Inflammatory macrophage treated with lipopolysaccharide for 1 hour (primary cell): ENCODE data around the gene HDAC2.
A peak's percentile ranks its signal among the peaks of the same experiment; 100 is the strongest.
"Not testable (repeated sequence)": the region's sequence is repeated elsewhere in the genome, so short reads cannot be mapped to it uniquely, and the experiment has no call there.

ENCODE experiments used
- DNase-seq, 2 donors: peaks; one replicate each; pipeline ENCODE4 v3.0.0-alpha.2; 2020 to 2022

Gene HDAC2

DNA sequence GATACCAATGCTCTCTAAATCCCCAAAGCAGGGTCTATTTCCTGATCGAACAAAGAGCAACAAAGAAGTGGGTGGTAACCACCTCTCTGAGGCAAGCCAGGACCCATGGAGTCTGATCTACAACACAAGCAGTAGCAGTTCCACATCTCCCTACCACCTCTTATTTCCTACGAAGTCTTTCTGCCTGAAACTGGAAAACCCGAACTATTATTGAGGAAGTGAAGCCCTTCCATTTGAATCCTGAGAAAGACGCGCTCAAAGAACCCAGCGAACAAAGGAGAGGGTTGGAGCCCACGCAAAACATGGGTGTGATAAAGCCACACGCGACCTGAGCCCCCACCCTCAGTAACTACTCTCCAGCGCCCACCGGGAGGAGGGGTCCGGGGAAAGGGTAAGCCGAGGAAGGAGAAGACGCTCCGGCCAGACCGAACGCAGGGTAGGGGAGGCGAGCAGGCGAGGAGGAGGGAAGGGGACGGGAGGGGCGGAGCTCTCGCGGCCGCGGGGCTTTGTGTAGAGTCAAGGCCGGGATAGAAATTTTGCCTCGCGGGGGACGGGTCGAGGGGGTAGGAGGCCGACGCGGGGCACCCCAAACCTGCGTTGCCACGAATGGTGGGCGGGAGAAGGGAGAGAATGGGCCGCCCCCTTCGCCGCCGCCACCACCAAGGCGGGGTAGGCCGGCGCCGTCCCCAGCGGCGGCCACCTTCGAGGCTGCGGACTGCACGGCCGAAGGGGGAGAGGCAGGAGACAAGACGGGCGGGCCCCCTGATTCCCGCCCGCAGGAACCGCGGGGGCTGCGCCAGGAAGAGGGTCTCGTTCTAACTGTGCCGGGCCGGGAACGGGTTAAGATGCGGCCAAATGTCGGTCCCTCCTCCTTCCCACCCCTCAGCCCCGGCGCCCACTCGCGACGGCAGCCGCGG, 802 bp downstream of the HDAC2 start:
- peak; percentile 70 to 84 for DNase-seq

DNA sequence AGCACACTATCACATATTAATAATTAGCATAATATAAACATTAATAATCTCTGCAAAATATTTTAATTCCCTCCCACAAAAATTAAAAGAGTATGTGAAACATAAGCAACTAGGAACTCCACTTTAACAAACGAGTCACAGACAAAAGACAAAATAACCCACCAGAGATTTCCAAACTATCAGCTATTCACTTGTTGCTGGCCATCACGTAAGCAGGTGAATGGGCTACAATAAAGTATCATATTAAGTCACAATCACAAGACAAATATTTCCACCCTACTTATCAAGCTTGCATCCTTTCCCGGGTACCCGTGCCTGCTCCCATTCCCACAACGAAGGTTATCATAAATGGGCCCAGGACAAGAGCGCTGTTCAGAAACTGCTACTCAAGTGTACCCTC, 2.5 kb downstream of the HDAC2 start:
- DNase-seq, result no peak

DNA sequence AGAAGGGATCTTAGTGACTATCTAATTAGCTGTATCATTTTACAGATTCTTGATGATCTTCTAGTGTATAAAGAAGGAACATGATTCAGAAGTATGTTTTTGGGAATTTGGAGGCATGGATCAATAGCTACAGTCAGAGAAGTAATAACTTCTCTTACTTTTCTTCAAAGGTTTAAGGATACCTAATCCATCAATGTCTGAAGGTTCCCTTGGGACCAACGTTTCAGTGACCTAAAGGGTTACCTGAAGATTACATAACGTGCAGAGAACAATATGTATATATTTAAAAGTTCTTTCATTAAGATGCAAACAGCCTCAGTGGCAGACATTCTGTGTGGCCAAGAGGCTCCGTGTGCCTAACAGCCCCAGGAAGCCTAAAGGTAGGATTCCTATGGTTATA, 3.2 kb downstream of the HDAC2 start:
- no peak for DNase-seq

DNA sequence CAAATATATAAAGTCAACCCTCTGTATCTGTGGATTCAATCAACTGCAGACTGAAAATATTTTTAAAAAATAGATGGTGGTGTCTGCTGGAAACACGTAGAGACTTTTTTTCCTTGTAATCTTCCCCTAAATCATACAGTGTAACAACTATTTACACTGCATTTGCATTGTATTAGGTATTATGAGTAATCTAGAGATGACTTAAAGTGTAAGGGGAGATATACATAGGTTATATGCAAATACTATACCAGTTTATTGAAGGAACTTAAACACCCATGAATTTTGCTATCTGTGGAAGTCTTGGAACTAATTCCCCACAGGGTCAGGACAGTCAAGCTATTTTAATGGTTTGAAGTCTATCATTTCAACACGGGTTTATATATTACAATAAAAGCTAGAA, 10.2 kb downstream of the HDAC2 start:
- DNase-seq, result no peak

DNA sequence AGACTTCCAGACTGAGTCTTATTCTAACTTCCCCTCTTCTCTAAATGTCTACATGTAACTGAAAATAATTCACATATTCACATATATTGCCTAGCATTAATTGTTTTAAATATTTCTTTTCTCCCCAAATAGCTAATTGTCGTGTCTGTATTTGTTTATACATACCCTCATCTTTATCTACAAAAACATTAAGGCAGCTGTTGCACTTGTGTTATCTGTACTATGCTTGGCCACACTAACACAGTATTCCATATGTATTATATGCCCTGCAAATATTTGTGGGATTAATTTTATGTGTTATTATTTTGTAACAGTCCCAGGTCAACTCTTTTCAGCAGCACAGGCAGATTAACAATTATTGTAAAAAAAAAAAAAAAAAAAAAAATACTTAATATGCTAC, 11.7 kb downstream of the HDAC2 start:
- DNase-seq, result no peak

DNA sequence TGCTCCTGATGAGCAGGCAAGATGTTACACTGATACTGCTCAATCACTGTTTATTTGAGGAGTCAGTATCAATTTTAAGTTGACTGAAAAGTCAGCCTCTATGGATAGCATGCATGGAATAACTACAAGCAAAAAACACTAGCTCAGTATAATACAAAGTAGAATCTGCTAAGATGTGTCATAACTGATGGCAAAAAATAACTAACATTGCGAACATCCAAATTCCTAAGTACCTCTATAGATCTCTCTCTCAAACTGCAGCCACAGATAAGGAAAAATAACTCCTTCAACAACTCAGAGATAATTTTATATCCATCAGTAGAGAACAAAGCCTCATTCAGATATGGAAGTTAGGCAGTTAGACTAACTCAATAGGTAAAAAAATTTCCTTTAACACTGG, 16.3 kb downstream of the HDAC2 start:
- DNase-seq, result no peak

DNA sequence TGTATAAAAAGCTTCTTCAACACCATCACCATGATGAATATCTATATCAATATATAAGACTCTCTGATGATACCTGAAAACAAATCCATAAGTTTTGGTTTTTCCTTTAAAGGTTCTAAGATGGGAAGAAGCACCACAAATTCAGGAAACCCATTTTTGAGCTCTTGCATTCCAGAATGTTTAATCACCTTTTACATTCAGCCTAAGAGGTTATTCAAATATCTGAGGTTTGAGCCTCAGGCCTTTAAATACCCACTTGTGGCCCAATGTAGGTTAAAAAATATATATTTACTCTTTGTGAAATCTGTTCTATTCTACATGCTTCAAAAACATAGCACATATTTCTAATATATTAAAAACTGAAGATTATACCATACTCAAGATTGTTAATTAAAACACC, 17.6 kb downstream of the HDAC2 start:
- DNase-seq, result no peak

DNA sequence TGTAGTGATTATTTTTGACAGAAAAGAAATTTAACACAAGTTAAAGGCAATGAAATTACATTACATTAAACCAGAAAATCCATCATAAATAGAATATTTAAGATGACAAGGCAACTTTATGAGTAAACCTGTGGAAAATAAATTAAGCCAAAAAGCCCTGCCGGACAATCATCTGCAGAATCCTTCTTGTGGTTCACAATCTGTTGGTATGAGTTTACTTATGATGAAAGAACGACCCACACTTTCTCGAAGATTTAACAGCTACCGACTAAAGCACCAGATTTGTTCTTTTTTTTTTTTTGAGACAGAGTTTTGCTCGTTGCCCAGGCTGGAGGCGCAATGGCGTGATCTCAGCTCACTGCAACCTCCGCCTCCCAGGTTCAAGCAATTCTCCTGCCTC, 21.4 kb downstream of the HDAC2 start:
- DNase-seq, result no peak

DNA sequence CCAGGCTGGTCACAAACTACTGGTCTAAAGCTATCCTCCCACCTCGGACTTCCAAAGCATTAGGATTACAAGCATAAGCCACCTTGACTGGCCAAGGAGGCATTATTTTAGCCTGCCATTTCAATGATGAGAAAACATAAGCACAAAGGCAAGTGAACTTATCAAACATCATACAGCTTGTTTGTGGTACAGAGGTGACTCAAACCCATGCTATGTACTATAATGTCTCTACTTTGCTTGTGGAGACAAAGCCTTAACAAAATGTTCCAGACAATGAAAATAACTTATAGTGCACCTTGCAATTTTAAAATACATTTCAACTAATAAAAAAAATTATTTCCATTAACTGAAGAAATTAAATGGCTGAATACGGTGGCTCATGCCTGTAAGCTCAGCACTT, 26.2 kb downstream of the HDAC2 start:
- DNase-seq, result no peak

DNA sequence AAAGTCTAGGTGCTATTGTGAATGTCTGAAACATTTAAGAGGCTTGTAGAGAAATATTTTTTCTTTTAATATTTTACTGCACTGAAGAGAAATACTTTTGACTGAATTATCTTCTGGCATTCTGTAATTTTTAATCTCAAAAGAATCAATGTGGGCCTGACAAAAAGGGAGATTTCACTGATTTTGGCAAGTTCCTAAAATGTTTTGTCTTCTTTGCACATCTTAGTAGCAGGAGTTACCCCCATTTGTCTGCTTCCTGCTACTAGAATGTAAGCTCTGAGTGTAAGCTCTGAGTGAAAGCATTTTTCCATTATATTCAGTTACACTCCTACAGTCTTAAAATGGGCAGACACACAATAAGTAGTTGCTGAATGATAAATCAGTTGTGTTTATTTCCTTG, 31.1 kb downstream of the HDAC2 start:
- DNase-seq, result no peak

DNA sequence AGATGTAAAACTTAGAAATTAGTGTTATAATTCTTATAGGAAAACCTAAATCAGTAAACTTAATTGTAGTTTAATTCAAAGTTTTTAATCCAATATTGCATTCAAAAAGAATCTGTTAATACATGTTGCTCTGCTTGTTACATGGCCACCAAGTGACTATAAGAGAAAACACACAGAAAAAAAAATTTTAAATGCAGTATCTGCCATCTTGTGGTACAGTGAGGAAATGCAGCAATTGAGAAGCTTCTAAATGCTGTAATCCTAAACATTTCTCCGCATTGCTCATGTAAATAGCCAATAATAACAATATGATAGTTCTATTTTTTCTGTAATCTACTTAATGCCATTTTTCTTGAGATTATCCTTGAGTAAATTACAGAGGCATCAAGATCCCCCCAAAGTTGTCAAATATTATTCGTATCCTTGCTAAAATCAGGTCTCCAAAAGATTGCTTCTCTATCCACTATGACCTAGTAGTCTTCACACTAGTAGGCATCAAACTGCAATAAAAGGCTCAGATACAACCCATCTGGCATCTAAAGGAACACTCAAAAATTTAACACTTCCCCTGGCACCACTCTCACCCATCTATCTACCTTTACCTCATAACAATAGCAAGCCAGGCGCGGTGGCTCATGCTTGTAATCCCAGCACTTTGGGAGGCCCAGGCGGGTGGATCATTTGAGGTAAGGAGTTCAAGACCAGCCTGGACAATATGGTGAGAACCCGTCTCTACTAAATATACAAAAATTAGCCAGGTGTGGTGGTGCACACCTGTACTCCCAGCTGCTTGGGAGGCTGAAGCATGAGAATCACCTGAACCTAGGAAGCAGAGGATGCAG, 34.6 kb downstream of the HDAC2 start:
- DNase-seq, result peak; percentile 48 to 88

DNA sequence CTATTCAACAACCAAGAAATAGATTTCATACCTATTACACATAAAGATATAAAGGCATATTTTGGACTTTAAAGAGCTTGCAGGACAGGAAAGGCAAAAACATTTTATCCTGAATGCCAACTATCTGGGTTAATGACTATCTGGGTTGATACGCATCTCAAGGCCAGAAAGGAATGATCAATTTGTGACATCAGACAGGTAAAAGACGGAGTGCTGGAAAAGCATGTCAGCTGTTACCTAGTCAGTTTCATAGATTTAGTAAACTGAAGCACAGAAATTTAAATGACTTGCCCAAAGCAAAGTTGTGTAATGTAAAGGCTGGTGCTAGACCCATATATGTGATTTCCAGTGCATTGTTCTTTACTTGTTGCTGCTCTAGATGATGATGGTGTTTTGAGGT, 36.8 kb downstream of the HDAC2 start:
- DNase-seq, result no peak

DNA sequence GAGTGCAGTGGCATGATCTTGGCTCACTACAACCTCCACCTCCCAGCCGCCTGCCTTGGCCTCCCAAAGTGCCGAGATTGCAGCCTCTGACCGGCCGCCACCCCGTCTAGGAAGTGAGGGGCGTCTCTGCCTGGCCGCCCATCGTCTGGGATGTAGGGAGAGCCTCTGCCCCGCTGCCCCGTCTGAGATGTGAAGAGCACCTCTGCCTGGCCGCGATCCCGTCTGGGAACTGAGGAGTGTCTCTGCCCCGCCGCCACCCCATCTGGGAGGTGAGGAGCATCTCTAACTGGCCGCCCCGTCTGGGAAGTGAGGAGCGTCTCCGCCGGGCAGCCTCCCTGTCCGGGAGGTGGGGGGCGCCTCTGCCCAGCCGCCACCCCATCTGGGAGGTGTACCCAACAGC, 39.0 kb downstream of the HDAC2 start:
- DNase-seq, result not testable (repeated sequence)

DNA sequence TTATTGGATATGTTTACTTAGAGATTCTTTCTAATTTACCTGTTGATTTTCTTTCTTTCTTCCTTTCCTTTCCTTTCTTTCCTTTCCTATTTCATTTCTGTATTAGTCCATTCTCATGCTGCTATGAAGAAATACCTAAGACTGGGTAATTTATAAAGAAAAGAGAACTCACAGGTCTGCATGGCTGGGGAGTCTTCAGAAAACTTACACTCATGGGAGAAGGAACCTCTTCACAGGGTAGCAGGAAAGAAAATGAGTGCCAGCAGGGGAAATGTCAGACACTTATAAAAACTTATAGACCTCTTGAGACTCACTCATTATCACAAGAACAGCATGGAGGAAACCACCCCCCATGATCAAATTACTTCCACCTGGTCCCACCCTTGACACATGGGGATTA, 40.8 kb downstream of the HDAC2 start:
- DNase-seq, result no peak

DNA sequence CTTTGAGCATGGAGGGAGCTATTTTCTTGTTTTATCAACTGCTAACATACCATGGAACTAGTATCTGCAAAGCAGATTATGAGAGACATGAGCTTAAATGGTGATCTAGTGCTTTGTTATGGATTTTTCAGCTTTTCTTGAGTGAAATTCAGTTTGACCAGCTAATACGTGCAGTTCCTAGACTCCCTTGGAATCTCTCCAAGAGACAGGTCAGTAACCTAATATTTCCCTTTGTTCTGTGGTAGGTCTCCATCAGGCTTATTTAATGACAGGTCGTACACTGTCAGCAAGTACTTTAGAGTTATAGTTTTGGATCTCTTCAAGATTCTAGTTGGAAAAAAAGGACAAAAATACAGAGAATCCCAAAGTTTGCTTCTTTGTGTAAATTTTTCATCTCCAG, 43.9 kb downstream of the HDAC2 start:
- no peak for DNase-seq

DNA sequence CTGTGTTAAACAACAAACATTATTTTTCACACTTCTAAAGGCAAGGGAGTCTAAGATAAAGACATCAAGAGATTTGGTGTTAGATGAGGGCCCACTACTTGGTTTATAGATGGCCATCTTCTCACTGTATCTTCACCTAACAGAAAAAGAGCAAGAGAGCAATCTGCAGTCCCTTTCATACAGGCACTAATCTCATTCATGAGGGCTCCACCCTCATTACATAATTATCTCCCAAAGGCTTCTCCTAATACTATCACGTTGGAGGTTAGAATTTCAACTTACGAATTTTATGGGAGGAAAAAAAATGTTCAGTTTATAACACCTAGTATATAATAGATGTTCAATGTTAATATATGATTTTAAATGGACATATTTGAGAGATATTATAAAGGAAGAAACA, 45.6 kb downstream of the HDAC2 start:
- DNase-seq, result no peak

DNA sequence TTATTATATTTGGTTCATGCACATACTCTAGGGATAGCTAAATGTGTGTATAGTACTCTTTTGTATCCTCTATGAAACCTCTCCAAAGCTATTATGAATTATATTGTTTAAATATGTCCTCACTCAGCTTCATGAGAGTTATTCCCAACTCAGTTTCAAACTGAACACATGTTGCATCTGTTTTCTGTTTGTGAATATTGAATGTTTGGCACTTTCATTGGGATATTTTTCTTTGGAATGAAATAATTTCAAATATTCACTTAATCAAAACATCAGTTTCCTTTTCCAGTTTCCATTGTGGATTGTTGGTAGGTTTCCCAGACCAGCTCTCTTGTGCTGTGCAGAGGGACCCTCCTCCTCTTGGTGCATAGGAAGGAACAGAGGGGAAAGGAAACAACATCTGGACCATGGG, 46.6 kb downstream of the HDAC2 start:
- DNase-seq, result no peak

DNA sequence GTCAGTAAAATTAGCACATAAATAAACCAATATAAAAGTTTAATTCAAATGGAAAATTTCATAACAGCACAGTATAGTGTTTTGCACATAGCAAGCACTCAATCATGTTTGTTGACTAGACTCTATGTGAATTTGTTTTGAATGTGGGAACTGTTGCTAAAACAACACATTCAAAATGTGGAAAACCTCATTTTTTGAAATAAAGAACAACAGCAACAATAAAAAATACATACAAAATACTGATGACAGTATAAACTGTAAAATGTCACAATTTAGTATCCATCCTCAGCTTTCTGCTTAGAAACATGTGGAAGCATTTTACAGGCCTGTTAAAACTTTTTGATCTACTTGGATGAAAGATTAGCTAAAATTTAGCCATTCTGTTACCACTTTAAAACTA, 47.4 kb downstream of the HDAC2 start:
- DNase-seq, result no peak

DNA sequence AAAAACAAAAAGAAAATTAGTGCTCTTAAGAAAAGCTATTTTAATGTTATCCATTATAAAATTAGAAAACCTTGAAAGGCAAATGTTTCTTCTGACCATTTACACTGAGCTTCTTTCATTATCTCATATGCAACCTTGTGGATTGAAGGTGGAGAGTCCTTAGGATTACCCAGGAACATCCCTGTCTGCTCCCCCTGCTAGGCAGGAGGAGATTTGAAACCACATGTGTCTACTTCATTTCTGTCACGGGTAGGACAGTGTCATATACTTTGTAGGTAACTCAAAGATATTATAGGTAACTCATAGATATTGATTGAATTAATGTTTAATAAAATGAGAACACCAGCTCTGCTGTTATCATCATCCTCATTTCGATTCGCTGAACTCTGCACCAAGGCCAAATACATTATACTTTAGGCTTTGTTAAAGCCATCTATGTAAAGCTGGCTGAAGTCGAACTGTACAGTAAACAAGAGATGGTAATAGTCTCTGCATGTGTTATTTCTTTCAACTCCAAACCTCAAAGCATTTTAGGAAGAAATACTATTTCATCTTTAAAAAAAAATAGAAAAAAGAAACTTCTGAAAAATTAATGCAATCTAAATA, 49.5 kb downstream of the HDAC2 start:
- DNase-seq, result no peak

DNA sequence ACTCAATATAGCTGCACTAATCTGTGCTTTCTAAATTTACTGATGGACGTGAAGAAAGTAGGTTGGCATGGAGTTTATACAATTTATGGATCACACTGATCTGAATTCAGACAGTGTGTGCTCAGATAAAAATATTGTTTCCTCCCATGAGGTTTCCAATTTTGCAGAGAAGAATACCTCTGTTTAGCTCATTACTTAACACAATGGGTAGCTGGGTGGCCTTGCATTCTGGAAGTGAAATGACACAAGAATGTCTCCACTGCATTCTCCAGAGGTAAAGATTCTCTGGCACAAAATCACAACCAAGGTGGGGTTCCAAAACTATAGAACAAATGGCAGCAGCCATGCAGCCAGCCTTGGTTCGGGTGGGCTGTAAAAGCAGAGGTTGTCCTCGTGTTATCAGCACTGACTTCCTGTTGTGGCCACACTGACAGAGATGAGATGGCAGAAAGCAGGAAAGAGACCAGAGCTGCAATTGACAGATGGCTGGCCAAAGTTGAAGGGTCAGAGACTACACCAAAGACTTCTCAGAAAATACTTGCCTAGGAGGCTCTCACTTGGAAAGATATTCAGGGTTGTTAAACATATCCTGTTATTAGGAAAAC, 50.2 kb downstream of the HDAC2 start:
- no peak for DNase-seq

DNA sequence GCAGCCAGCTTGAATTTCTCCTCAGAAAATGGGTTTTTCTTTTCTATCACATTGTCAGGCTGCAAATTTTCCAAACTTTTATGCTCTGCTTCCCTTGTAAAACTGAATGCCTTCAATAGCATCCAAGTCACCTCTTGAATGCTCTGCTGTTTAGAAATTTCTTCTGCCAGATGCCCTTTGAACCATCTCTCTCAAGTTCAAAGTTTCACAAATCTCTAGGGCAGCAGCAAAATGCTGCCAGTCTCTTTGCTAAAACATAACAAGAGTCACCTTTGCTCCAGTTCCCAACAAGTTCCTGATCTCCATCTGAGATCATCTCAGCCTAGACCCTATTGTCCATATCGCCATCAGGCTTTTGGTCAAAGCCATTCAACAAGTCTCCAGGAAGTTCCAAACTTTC, 60.7 kb downstream of the HDAC2 start:
- not testable (repeated sequence) for DNase-seq

DNA sequence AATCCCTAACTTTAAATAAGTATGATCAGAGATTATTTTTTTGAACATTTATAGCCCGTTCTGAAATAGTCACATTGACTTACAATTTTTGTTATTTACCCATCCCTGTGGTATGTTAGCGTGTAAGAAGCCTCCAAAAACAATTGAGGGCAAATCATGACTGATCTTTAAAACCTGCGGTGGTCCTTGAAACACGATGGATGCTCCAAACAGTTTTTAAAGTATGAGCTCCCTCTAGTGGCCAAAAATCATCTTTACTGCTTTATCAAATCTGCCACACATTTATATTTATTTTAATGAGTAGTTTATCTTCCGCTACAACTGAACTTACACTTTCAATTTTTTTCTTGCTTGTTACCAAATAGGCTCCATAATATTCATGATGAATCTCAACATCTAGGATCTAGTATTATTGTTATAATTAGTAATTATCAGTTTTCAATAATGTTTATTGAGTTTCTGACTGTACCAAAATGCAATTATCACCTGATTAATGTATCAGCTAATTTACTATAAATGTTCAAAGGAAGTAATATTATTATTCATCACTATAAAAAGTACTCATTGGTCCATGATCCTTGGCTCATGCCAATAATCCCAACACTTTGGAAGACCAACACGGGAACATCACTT, 61.6 kb downstream of the HDAC2 start:
- DNase-seq, result peak; percentile 35 to 92

DNA sequence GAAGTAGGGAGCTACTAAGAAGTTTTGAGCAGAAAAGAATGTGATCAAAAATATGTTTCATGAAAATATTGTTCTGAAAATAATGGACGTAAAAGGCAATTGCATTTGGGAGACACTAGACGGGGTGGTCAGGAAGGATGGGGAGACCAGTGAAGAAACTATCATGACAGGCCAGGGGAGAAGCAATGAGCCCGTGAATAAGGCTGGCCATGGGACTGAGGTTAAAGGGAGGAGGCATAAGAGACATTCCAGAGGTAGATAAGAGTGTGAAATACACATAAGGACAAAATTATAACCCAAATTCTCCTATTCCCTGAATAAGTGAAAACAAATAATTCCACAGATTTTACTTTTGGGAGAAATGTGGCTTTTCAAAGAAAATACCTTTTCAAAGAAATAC, 62.1 kb downstream of the HDAC2 start:
- no peak for DNase-seq
